ENCODE measurements around the gene PCNX1. TPM values are rescaled to one million over a fixed set of nuclear protein-coding genes. Genes with fewer than 3 reads are reported as not detected.
A peak's percentile ranks its signal among the peaks of the same experiment; 100 is the strongest.
"Not testable (repeated sequence)": the region's sequence is repeated elsewhere in the genome, so short reads cannot be mapped to it uniquely, and the experiment has no call there.

The PCNX1 gene
- total and polyA plus RNA-seq, 2 experiments from 2014 or later = 6.9 to 33.5 TPM

GRCh38 chr14:71121001-71121400 lies 213.7 kb downstream of the PCNX1 start:
- Histone ChIP-seq H3K4me1 (ENCODE audit: insufficient read depth) (peaks cover 16% of the 10 kb centered on the region; the same call in 1 of the 2 replicates), H3K4me3 (no peak overlapping the region), H3K79me2 (ENCODE audit: insufficient read depth) (no peaks in the 10 kb centered on the region), H3K4me2 (ENCODE audit: unreplicated experiment) (no peak overlapping the region), H3F3A (ENCODE audit: insufficient read depth) (peaks cover 18% of the 10 kb centered on the region; the same call in 1 of the 2 replicates), H3K27me3 (replicated peaks; ENCODE audit: insufficient read depth) (no peaks in the 10 kb centered on the region), H3K9ac (no peak overlapping the region), H3K36me3 (ENCODE audit: low read depth) (no peaks in the 10 kb centered on the region), H2AFZ (no peak overlapping the region), H3K27ac (no peak overlapping the region), H3K9me3 (ENCODE audit: low read depth) (no peaks in the 10 kb centered on the region), H3K9me2 (ENCODE audit: insufficient read depth) (no peaks in the 10 kb centered on the region), H4K20me1 (ENCODE audit: insufficient read depth) (no peaks in the 10 kb centered on the region)
- WGBS, 2 experiments (ENCODE audit: low coverage in 1 of 2, low lambda C conversion rate in 2 of 2, missing lambda C conversion rate in 2 of 2) = 88 to 92% methylated on average over 1 of the region's 1 CpG
- in situ Hi-C loops (cut with MboI) = loop anchor here (25.0 kb wide), 1 partner anchor 741 kb away; no protein-coding TSS in a partner anchor
- DNase-seq = no peak
- TF ChIP-seq EZH2phosphoT487 (IDR thresholded peaks at IDR 0.05; ENCODE audit: insufficient read depth, low read depth) (no peak), EZH2 (IDR thresholded peaks at IDR 0.05; ENCODE audit: insufficient read depth, poor library complexity, severe bottlenecking) (no peak)

- no peak overlapping the region for H3K4me3 ChIP-seq
- H3F3A ChIP-seq (ENCODE audit: insufficient read depth) = peaks cover 18% of the 10 kb centered on the region; the same call in 1 of the 2 replicates
- H4K20me1 ChIP-seq (ENCODE audit: insufficient read depth) = no peaks in the 10 kb centered on the region
- DNase-seq = no peak
- in situ Hi-C loops (cut with MboI) = loop anchor here (25.0 kb wide), 1 partner anchor 741 kb away; no protein-coding TSS in a partner anchor
- no peaks in the 10 kb centered on the region for H3K36me3 ChIP-seq (ENCODE audit: low read depth)
- peaks cover 16% of the 10 kb centered on the region; the same call in 1 of the 2 replicates for H3K4me1 ChIP-seq (ENCODE audit: insufficient read depth)
- H3K4me2 ChIP-seq (ENCODE audit: unreplicated experiment) = no peak overlapping the region
- H3K9me3 ChIP-seq (ENCODE audit: low read depth) = no peaks in the 10 kb centered on the region
- H3K79me2 ChIP-seq (ENCODE audit: insufficient read depth) = no peaks in the 10 kb centered on the region
- WGBS, 2 experiments (ENCODE audit: low coverage in 1 of 2, low lambda C conversion rate in 2 of 2, missing lambda C conversion rate in 2 of 2) = 87 to 93% methylated on average over 5 of the region's 5 CpGs
- no peak overlapping the region for H3K27ac ChIP-seq
- no peak for TF ChIP-seq EZH2 (IDR thresholded peaks at IDR 0.05; ENCODE audit: insufficient read depth, poor library complexity, severe bottlenecking)
- no peak for TF ChIP-seq EZH2phosphoT487 (IDR thresholded peaks at IDR 0.05; ENCODE audit: insufficient read depth, low read depth)
- no peaks in the 10 kb centered on the region for H3K27me3 ChIP-seq (replicated peaks; ENCODE audit: insufficient read depth)
- no peak overlapping the region for H2AFZ ChIP-seq
- H3K9me2 ChIP-seq (ENCODE audit: insufficient read depth) = no peaks in the 10 kb centered on the region
- no peak overlapping the region for H3K9ac ChIP-seq
These were observed 214.5 kb downstream of the PCNX1 start for GRCh38 chr14:71121711-71122110.

DNA sequence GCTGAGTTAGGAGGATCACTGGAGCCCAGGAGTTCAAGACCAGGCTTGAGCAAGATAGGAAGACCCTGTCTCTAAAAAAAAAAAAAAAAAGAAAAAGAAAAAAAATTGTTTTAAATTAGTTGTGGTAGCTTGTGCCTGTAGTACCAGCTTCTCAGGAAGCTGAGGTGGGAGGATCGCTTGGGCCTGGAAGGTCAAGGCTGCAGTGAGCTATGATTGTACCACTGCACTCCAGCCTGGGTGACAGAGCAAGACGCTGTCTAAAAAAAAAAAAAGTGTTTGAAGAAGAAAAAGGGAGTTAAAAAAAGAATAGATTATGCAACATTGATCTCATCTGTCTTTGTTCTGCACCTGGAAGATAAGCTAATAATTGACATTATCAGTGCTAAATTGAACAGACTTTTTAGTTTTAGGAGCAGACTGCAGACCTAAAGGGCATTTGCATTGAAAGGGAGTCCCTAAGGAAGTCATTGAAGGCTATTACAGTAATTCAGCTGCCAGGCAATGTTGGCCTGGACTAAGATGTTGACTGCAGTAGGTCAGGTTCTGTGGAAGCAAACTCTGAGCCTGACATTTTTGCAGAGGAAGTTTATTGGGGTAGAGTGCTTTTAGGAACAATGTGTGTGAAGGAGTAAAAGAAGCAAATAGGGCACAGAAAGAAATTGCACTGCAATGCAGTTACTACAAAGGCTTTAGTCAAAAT lies 215.8 kb downstream of the PCNX1 start:
- no peak for DNase-seq
- H3K4me1 ChIP-seq (ENCODE audit: insufficient read depth) = peaks cover 9% of the 10 kb centered on the region; the same call in 1 of the 2 replicates
- WGBS, 2 experiments (ENCODE audit: low coverage in 1 of 2, low lambda C conversion rate in 2 of 2, missing lambda C conversion rate in 2 of 2) = 96 to 100% methylated on average over 2 of the region's 2 CpGs
- no peaks in the 10 kb centered on the region for H3K9me2 ChIP-seq (ENCODE audit: insufficient read depth)
- no peaks in the 10 kb centered on the region for H3K79me2 ChIP-seq (ENCODE audit: insufficient read depth)
- no peaks in the 10 kb centered on the region for H3K27me3 ChIP-seq (replicated peaks; ENCODE audit: insufficient read depth)
- no peaks in the 10 kb centered on the region for H3K9me3 ChIP-seq (ENCODE audit: low read depth)
- in situ Hi-C loops (cut with MboI) = loop anchor here (25.0 kb wide), 1 partner anchor 739 kb away; no protein-coding TSS in a partner anchor
- H3K4me3 ChIP-seq = no peak overlapping the region
- TF ChIP-seq EZH2 (IDR thresholded peaks at IDR 0.05; ENCODE audit: insufficient read depth, poor library complexity, severe bottlenecking) (no peak), EZH2phosphoT487 (IDR thresholded peaks at IDR 0.05; ENCODE audit: insufficient read depth, low read depth) (no peak)
- H3K36me3 ChIP-seq (ENCODE audit: low read depth) = no peaks in the 10 kb centered on the region
- H3K9ac ChIP-seq = no peak overlapping the region
- no peak overlapping the region for H3K27ac ChIP-seq
- H2AFZ ChIP-seq = no peak overlapping the region
- no peak overlapping the region for H3K4me2 ChIP-seq (ENCODE audit: unreplicated experiment)
- peaks cover 5% of the 10 kb centered on the region; the same call in 1 of the 2 replicates for H3F3A ChIP-seq (ENCODE audit: insufficient read depth)
- H4K20me1 ChIP-seq (ENCODE audit: insufficient read depth) = no peaks in the 10 kb centered on the region

DNA sequence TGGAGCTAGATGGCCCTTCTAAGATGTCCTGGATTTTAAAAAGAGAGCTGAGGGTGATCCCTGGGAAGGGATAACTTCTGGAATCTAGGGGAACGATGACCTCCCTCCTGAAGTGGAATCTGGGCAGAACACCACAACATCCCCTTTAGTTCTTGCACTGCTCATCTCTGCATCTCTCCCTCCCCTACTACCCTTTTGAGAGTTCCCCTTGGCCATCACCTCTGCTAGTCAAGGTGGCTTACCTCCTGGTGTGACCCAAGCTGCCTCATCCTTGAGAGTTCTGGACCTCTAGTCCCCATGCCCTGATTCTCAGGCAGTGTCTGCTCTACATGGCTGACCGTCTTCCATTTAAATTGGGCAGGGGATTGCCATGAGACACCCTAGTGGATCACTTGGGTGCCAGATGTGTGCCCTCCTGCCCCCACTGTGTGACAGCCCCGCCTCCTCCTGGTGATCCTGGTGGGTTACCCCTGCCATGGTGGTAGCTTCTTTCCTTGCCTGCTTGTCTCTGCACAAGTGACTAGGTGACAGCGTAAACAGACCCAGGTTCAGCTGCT lies 216.4 kb downstream of the PCNX1 start:
- H3K79me2 ChIP-seq (ENCODE audit: insufficient read depth) = no peaks in the 10 kb centered on the region
- no peak overlapping the region for H2AFZ ChIP-seq
- 0 out of 2 replicates have a peak, but pooled peaks cover 4% of the 10 kb centered on the region for H3F3A ChIP-seq (ENCODE audit: insufficient read depth)
- WGBS, 2 experiments (ENCODE audit: low coverage in 1 of 2, low lambda C conversion rate in 2 of 2, missing lambda C conversion rate in 2 of 2) = 100% methylated on average over 3 to 4 of the region's 4 CpGs
- H3K9ac ChIP-seq = no peak overlapping the region
- H4K20me1 ChIP-seq (ENCODE audit: insufficient read depth) = no peaks in the 10 kb centered on the region
- no peaks in the 10 kb centered on the region for H3K9me3 ChIP-seq (ENCODE audit: low read depth)
- H3K4me1 ChIP-seq (ENCODE audit: insufficient read depth) = peaks cover 7% of the 10 kb centered on the region; the same call in 1 of the 2 replicates
- no peaks in the 10 kb centered on the region for H3K9me2 ChIP-seq (ENCODE audit: insufficient read depth)
- no peak overlapping the region for H3K27ac ChIP-seq
- TF ChIP-seq EZH2 (IDR thresholded peaks at IDR 0.05; ENCODE audit: insufficient read depth, poor library complexity, severe bottlenecking) = no peak
- TF ChIP-seq EZH2phosphoT487 (IDR thresholded peaks at IDR 0.05; ENCODE audit: insufficient read depth, low read depth) = no peak
- no peak overlapping the region for H3K4me3 ChIP-seq
- H3K27me3 ChIP-seq (replicated peaks; ENCODE audit: insufficient read depth) = no peaks in the 10 kb centered on the region
- no peak overlapping the region for H3K4me2 ChIP-seq (ENCODE audit: unreplicated experiment)
- no peaks in the 10 kb centered on the region for H3K36me3 ChIP-seq (ENCODE audit: low read depth)
- in situ Hi-C loops (cut with MboI) = loop anchor here (25.0 kb wide), 1 partner anchor 739 kb away; no protein-coding TSS in a partner anchor
- DNase-seq = no peak

DNA sequence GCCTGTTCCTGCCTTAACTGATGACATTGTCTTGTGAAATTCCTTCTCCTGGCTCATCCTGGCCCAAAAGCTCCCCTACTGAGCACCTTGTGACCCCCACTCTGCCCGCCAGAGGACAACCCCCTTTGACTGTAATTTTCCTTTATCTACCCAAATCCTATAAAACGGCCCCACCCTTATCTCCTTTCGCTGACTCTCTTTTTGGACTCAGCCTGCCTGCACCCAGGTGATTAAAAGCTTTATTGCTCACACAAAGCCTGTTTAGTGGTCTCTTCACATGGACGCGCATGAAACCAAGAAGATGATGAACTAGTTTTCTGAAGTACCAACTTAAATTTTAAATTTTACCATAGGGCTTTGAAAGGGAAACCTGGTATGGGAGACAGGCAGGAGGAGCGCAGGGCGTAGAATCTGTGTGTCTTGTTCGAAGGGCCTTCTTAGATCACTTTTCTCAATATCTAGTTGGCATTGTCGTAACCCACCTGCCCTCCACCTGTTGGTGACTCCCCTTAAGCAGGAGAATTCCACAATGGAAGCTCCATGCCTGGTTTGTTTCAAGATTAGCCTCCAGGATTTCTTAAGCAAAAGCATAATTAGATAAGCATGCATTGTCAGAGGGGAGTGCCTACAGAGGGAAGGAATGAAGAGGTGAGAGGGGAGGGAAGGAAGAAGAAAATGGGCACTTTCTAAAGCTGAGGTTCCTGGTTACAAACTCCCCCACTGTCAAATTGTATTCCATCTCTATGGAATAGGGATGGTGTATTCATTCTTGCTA lies 222.6 kb downstream of the PCNX1 start:
- Histone ChIP-seq H3K27ac (peak overlapping the region; percentile 67), H2AFZ (peak overlapping the region; percentile 79), H3K4me2 (ENCODE audit: unreplicated experiment) (peak overlapping the region; percentile 85), H3K4me3 (peak overlapping the region; percentile 62), H3K9ac (peak overlapping the region; percentile 56), H3F3A (ENCODE audit: insufficient read depth) (peaks cover 15% of the 10 kb centered on the region), H3K4me1 (ENCODE audit: insufficient read depth) (peaks cover 19% of the 10 kb centered on the region)
- H3K9me3 ChIP-seq (ENCODE audit: low read depth); H3K27me3 ChIP-seq (replicated peaks; ENCODE audit: insufficient read depth); H3K36me3 ChIP-seq (ENCODE audit: low read depth); H3K79me2 ChIP-seq (ENCODE audit: insufficient read depth); H4K20me1 ChIP-seq (ENCODE audit: insufficient read depth); DNase-seq; H3K9me2 ChIP-seq (ENCODE audit: insufficient read depth): not testable (repeated sequence)
- 90 to 93% methylated on average over 9 of the region's 9 CpGs for WGBS, 2 experiments (ENCODE audit: low coverage in 1 of 2, low lambda C conversion rate in 2 of 2, missing lambda C conversion rate in 2 of 2)
- in situ Hi-C loops (cut with MboI) = loop anchor here (25.0 kb wide), 1 partner anchor 632 kb away; no protein-coding TSS in a partner anchor

Measured in GM23248 (cell line).